Tibial artery (tissue), 4 donors: Measurements from ENCODE around the gene RPH3AL.

ENCODE experiments used
- DNase-seq, 2 donors: peaks; one replicate each; pipeline ENCODE4 v3.0.0-alpha.2; 2019
- H3K27ac ChIP-seq, 2 donors: fragments of 200-600 bp; sonication (generic) in 1 of 2; 1 replicate in 1 of 2; 2 replicates in 1 of 2; pipeline ENCODE4 v1.5.1; 2018 to 2019; ENCODE audit warnings: mild to moderate bottlenecking in 1 of 2
- H3K27me3 ChIP-seq, 2 donors: fragments of 200-600 bp; sonication (generic) in 1 of 2; one replicate each; pipeline versions ENCODE4 v1.5.1 to v1.6.0; 2016 to 2019
- H3K36me3 ChIP-seq, 3 donors: fragments of 200-600 bp; sonication (generic) in 2 of 3; one replicate each; pipeline ENCODE4 v1.5.1; 2016 to 2019; ENCODE audit warnings: mild to moderate bottlenecking in 2 of 3
- H3K4me1 ChIP-seq, 4 donors: fragments of 200-600 bp; sonication (generic) in 2 of 4; 1 replicate in 3 of 4; 2 replicates in 1 of 4; pipeline ENCODE4 v1.5.1; 2016 to 2019
- H3K4me3 ChIP-seq, 2 donors: fragments of 200-600 bp; sonication (generic) in 1 of 2; 1 replicate in 1 of 2; 2 replicates in 1 of 2; pipeline ENCODE4 v1.5.1; 2018 to 2019; ENCODE audit warnings: mild to moderate bottlenecking in 2 of 2
- H3K9me3 ChIP-seq, 3 donors: fragments of 200-600 bp; sonication (generic) in 1 of 3; one replicate each; pipeline ENCODE4 v1.5.1; 2016 to 2019
- intact Hi-C: fragments of 100-400 bp; cut with DNase I; formaldehyde crosslinking; loops from one replicate; pipeline ENCODE4 v1.15.0; 2023; ENCODE audit warnings: low total_unique reads
- TF ChIP-seq, protein P1 (sequence below), 2 experiments: fragments of 200-600 bp in 1 of 2; fragments of 450-650 bp in 1 of 2; IDR thresholded peaks; one replicate each; pipeline ENCODE4 v1.5.1; 2017 to 2019; ENCODE audit warnings: antibody characterized with exemption in 2 of 2, mild to moderate bottlenecking in 1 of 2, moderate library complexity in 1 of 2

RPH3AL gene

DNA sequence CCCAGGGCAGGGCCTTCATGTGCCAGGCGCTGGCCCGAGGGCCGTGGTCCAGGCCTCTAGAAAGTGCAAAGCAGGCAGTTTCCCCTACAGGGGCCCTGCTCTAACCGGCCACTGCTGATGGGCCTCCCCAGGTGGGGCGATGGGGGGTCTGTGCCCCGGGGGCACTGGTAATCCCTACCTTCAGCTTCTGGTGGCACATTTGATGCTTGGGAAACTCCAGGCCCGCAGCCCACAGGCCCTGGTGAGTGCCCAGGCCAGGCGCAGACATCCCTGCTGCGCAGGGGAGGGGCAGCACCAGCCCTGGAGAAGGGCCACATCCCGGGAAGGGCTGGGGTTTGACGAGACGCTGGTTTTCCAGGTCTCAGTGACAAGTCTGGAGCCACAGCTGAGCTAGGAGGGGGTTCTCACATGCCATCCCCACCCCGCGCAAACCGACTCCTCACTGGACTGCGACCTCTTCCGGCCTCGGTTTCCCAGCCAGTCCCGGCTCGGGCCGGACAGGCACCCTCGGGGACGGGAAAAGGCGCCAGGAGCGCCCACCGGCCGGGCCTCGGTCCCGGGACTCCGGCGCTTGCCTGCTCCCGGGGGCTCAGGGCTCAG is 172.7 kb downstream of the RPH3AL start:
- intact Hi-C loops, result no loop called here
- no peak for DNase-seq
- TF ChIP-seq, protein P1, sequence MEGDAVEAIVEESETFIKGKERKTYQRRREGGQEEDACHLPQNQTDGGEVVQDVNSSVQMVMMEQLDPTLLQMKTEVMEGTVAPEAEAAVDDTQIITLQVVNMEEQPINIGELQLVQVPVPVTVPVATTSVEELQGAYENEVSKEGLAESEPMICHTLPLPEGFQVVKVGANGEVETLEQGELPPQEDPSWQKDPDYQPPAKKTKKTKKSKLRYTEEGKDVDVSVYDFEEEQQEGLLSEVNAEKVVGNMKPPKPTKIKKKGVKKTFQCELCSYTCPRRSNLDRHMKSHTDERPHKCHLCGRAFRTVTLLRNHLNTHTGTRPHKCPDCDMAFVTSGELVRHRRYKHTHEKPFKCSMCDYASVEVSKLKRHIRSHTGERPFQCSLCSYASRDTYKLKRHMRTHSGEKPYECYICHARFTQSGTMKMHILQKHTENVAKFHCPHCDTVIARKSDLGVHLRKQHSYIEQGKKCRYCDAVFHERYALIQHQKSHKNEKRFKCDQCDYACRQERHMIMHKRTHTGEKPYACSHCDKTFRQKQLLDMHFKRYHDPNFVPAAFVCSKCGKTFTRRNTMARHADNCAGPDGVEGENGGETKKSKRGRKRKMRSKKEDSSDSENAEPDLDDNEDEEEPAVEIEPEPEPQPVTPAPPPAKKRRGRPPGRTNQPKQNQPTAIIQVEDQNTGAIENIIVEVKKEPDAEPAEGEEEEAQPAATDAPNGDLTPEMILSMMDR (IDR thresholded peaks at IDR 0.05), result no peak
- Histone ChIP-seq H3K4me1 (peaks cover 0 to 23% (median 13%) of the 10 kb centered on the region in 4 donors), H3K36me3 (no peaks in the 10 kb centered on the region), H3K9me3 (no peaks in the 10 kb centered on the region), H3K4me3 (peak overlapping the region; percentile 36 to 49), H3K27me3 (peaks cover 0 to 77% of the 10 kb centered on the region in 2 donors), H3K27ac (no peak overlapping the region)

DNA sequence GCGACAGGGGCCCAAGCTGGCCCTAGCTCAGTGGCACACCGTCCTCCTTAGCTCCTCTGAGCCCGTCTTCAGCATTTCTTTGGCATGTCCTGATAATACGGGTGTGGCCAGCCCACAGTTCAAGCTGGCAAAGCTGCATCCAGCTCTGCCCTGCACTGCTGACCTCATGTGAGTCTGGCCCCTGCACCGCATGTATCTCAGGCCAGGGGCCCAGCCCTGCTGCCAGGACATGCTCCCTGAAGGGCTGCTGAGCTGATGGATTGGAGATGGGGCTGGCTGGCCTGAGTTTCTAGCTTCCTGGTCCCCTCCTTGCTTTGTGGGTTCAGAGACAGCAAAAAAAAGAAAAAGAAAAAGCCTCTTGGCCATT is 173.6 kb downstream of the RPH3AL start:
- TF ChIP-seq, protein P1 (IDR thresholded peaks at IDR 0.05), result no peak
- Histone ChIP-seq H3K9me3 (no peaks in the 10 kb centered on the region), H3K36me3 (no peaks in the 10 kb centered on the region), H3K4me3 (peak overlapping the region in 1 of 2 donors; percentile 36), H3K27me3 (peaks cover 0 to 78% of the 10 kb centered on the region in 2 donors), H3K4me1 (peaks cover 0 to 23% (median 13%) of the 10 kb centered on the region in 4 donors), H3K27ac (no peak overlapping the region)
- no peak for DNase-seq
- intact Hi-C loops, result no loop called here

DNA sequence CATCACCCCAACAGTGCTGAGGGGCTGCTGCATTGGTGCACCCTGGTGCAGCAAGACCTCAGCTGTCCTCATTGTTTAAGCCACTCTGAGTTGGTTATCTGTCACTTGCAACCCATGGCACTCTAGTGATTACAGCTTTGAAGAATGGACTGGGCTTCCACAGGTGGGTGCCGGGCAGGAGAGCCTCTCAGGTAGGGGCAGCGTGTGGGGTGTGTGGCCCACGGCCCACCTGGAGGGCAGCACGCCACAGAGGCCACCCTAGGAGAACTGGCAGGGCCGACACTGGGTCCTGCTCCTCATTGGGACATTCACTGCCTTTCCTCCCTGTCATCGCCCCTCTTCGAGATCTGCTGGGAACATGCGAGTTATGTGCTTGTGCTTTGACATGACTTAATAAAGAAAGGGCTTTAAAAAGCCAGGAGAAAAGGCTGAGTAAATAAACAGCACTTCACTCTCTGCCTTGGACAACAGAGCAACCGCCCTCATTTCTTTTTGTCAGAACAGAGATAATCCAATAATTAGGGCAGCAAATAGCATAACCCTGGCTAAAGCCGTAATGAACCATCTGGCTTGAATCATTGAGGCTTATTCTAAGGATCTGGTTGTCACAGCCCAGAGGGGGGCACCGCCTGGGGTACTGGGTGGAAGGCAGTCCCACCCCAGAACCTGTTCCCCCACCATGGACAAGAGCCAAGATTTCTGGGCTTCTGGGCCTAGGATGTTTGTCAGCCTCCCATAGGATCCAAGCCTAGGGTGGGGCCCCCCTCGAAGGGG is 174.1 kb downstream of the RPH3AL start:
- TF ChIP-seq, protein P1 (IDR thresholded peaks at IDR 0.05), result no peak
- Histone ChIP-seq H3K4me3 (no peak overlapping the region), H3K27me3 (peaks cover 0 to 76% of the 10 kb centered on the region in 2 donors), H3K4me1 (peaks cover 0 to 23% (median 13%) of the 10 kb centered on the region in 4 donors), H3K36me3 (no peaks in the 10 kb centered on the region), H3K27ac (no peak overlapping the region), H3K9me3 (no peaks in the 10 kb centered on the region)
- no peak for DNase-seq
- intact Hi-C loops, result no loop called here

DNA sequence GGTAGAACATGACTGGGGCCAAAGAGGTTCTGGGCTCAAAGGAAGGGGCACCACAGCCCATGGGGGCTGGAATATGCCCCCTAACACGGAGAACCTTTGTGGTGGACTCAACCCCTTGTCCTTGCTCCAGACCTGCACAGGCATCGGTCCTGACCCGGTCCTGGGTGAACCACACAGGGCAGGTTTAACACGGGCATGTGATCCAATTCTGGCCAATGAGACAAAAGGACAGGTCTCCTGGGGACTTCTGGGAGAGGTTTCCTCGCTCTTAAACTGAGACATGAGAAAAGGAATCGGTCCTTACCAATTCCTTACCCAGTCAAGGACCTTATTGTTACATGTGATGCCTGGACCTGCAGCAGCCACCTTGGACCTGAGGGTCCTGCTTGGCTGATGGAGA is 174.8 kb downstream of the RPH3AL start:
- Histone ChIP-seq H3K27me3 (peaks cover 0 to 72% of the 10 kb centered on the region in 2 donors), H3K9me3 (no peaks in the 10 kb centered on the region)
- no peak for DNase-seq

DNA sequence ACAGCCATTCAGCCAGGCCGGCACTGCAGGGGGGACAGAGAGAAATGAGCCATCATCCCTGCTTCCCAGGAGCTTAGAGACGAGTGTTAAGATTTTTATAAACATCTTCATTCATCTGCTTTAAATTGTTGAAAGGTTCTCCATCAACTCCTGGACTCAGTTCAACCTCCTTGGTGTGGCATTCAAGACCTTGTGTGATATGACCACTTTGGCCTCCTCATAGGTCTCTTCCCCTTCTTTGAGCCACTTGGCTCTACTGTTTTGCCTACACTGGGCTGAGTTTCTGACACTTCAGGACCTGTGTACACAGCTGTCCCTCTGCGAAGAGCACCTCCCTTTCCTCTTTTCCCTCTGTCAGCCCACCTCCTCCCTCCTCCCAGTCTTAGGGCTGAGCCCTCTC is 175.5 kb downstream of the RPH3AL start:
- no peak for DNase-seq
- Histone ChIP-seq H3K9me3 (no peaks in the 10 kb centered on the region), H3K36me3 (no peaks in the 10 kb centered on the region), H3K27ac (no peak overlapping the region), H3K27me3 (peaks cover 0 to 71% of the 10 kb centered on the region in 2 donors), H3K4me3 (no peak overlapping the region), H3K4me1 (peaks cover 0 to 23% (median 13%) of the 10 kb centered on the region in 4 donors)
- TF ChIP-seq, protein P1 (IDR thresholded peaks at IDR 0.05), result no peak
- intact Hi-C loops, result no loop called here

More for the DNA sequence above, 174.8 kb downstream of the RPH3AL start:
- H3K4me1 ChIP-seq, result peaks cover 0 to 23% (median 13%) of the 10 kb centered on the region in 4 donors
- no peaks in the 10 kb centered on the region for H3K36me3 ChIP-seq
- no peak overlapping the region for H3K27ac ChIP-seq
- TF ChIP-seq, protein P1 (IDR thresholded peaks at IDR 0.05), result no peak
- H3K4me3 ChIP-seq, result no peak overlapping the region
- intact Hi-C loops, result no loop called here
